Duodenal mucosa (tissue), 2 donors: ENCODE results near the gene CDK14.

Experiments used
- H3K27ac ChIP-seq: one replicate; pipeline ENCODE4 v1.7.0; 2013; ENCODE audit warnings: low read depth, low read length
- H3K27me3 ChIP-seq, 2 donors: one replicate each; pipeline ENCODE4 v1.7.0; 2013; ENCODE audit warnings: low read length in 2 of 2, control low read depth in 1 of 2; ENCODE audit not compliant: insufficient read depth in 2 of 2, control insufficient read depth in 1 of 2
- H3K36me3 ChIP-seq, 2 donors: one replicate each; pipeline ENCODE4 v1.7.0; 2013; ENCODE audit warnings: low read length in 2 of 2, control low read depth in 1 of 2; ENCODE audit not compliant: insufficient read depth in 2 of 2, control insufficient read depth in 1 of 2
- H3K4me1 ChIP-seq, 2 donors: one replicate each; pipeline ENCODE4 v1.7.0; 2013; ENCODE audit warnings: low read length in 2 of 2, control low read depth in 1 of 2; ENCODE audit not compliant: insufficient read depth in 2 of 2, control insufficient read depth in 1 of 2
- H3K4me3 ChIP-seq, 2 donors: one replicate each; pipeline ENCODE4 v1.7.0; 2013; ENCODE audit warnings: low read length in 2 of 2, low read depth in 1 of 2
- H3K9ac ChIP-seq, 2 donors: one replicate each; pipeline ENCODE4 v1.7.0; 2013; ENCODE audit warnings: low read length in 2 of 2, low read depth in 1 of 2
- H3K9me3 ChIP-seq, 2 donors: one replicate each; pipeline ENCODE4 v1.7.0; 2013; ENCODE audit warnings: low read length in 2 of 2, control low read depth in 1 of 2; ENCODE audit not compliant: control insufficient read depth in 1 of 2

The CDK14 gene

GRCh38 chr7:90957883-90958282, 361.8 kb downstream of the CDK14 start:
- no peak overlapping the region for H3K9ac ChIP-seq
- no peak overlapping the region for H3K27ac ChIP-seq
- H3K27me3 ChIP-seq, result no peaks in the 10 kb centered on the region
- no peaks in the 10 kb centered on the region for H3K4me1 ChIP-seq
- no peak overlapping the region for H3K4me3 ChIP-seq
- no peaks in the 10 kb centered on the region for H3K9me3 ChIP-seq
- H3K36me3 ChIP-seq, result no peaks in the 10 kb centered on the region

- Histone ChIP-seq H3K4me3 (no peak overlapping the region), H3K27me3 (no peaks in the 10 kb centered on the region), H3K9me3 (no peaks in the 10 kb centered on the region), H3K4me1 (no peaks in the 10 kb centered on the region), H3K9ac (no peak overlapping the region), H3K27ac (no peak overlapping the region), H3K36me3 (no peaks in the 10 kb centered on the region)
These were observed 362.5 kb downstream of the CDK14 start for GRCh38 chr7:90958647-90959046.

GRCh38 chr7:90961037-90961725, 365.1 kb downstream of the CDK14 start:
- Histone ChIP-seq H3K9ac (no peak overlapping the region), H3K4me3 (no peak overlapping the region), H3K9me3 (no peaks in the 10 kb centered on the region), H3K36me3 (no peaks in the 10 kb centered on the region), H3K4me1 (no peaks in the 10 kb centered on the region), H3K27me3 (no peaks in the 10 kb centered on the region), H3K27ac (no peak overlapping the region)

- Histone ChIP-seq H3K4me3 (no peak overlapping the region), H3K27me3 (no peaks in the 10 kb centered on the region), H3K9me3 (no peaks in the 10 kb centered on the region), H3K36me3 (no peaks in the 10 kb centered on the region), H3K9ac (no peak overlapping the region), H3K4me1 (no peaks in the 10 kb centered on the region), H3K27ac (no peak overlapping the region)
These were observed 369.1 kb downstream of the CDK14 start for GRCh38 chr7:90965211-90965610.

- Histone ChIP-seq H3K4me1 (no peaks in the 10 kb centered on the region), H3K27ac (no peak overlapping the region), H3K9ac (no peak overlapping the region), H3K36me3 (no peaks in the 10 kb centered on the region), H3K27me3 (no peaks in the 10 kb centered on the region), H3K9me3 (no peaks in the 10 kb centered on the region), H3K4me3 (no peak overlapping the region)
These were observed 370.2 kb downstream of the CDK14 start for GRCh38 chr7:90966346-90966745.

GRCh38 chr7:90968871-90969270, 372.8 kb downstream of the CDK14 start:
- Histone ChIP-seq H3K27me3 (no peaks in the 10 kb centered on the region), H3K36me3 (no peaks in the 10 kb centered on the region), H3K9me3 (no peaks in the 10 kb centered on the region)

GRCh38 chr7:90972906-90973550, 376.9 kb downstream of the CDK14 start:
- Histone ChIP-seq H3K4me1 (no peaks in the 10 kb centered on the region), H3K9ac (no peak overlapping the region), H3K27me3 (no peaks in the 10 kb centered on the region), H3K27ac (no peak overlapping the region), H3K9me3 (peaks cover 0 to 7% of the 10 kb centered on the region in 2 donors), H3K4me3 (no peak overlapping the region), H3K36me3 (no peaks in the 10 kb centered on the region)

More at GRCh38 chr7:90968871-90969270, 372.8 kb downstream of the CDK14 start:
- Histone ChIP-seq H3K4me1 (no peaks in the 10 kb centered on the region), H3K27ac (no peak overlapping the region), H3K9ac (no peak overlapping the region), H3K4me3 (no peak overlapping the region)

GRCh38 chr7:90977056-90977455, 380.9 kb downstream of the CDK14 start:
- no peaks in the 10 kb centered on the region for H3K27me3 ChIP-seq
- no peaks in the 10 kb centered on the region for H3K36me3 ChIP-seq
- H3K27ac ChIP-seq, result no peak overlapping the region
- H3K4me3 ChIP-seq, result no peak overlapping the region
- no peaks in the 10 kb centered on the region for H3K4me1 ChIP-seq
- H3K9ac ChIP-seq, result no peak overlapping the region
- H3K9me3 ChIP-seq, result peaks cover 0 to 7% of the 10 kb centered on the region in 2 donors

- H3K27me3 ChIP-seq, result no peaks in the 10 kb centered on the region
- H3K9ac ChIP-seq, result no peak overlapping the region
- H3K9me3 ChIP-seq, result peaks cover 0 to 7% of the 10 kb centered on the region in 2 donors
- no peak overlapping the region for H3K4me3 ChIP-seq
- H3K4me1 ChIP-seq, result no peaks in the 10 kb centered on the region
- H3K27ac ChIP-seq, result no peak overlapping the region
- H3K36me3 ChIP-seq, result no peaks in the 10 kb centered on the region
These were observed 384.4 kb downstream of the CDK14 start for GRCh38 chr7:90980545-90980944.

- Histone ChIP-seq H3K27me3 (no peaks in the 10 kb centered on the region), H3K9me3 (peaks cover 0 to 6% of the 10 kb centered on the region in 2 donors), H3K27ac (no peak overlapping the region), H3K4me3 (no peak overlapping the region), H3K9ac (no peak overlapping the region), H3K36me3 (no peaks in the 10 kb centered on the region), H3K4me1 (no peaks in the 10 kb centered on the region)
These were observed 386.1 kb downstream of the CDK14 start for GRCh38 chr7:90982228-90982627.
